ENCODE measurements around the gene TENM4. TPM values are rescaled to one million over a fixed set of nuclear protein-coding genes. Genes with fewer than 3 reads are reported as not detected.

TENM4 gene
- total and polyA plus RNA-seq, 2 of the 8 experiments (the other 6 are each of a cell fraction or from before 2014, with no cell fraction given), result 3.5 to 7.2 TPM

DNA sequence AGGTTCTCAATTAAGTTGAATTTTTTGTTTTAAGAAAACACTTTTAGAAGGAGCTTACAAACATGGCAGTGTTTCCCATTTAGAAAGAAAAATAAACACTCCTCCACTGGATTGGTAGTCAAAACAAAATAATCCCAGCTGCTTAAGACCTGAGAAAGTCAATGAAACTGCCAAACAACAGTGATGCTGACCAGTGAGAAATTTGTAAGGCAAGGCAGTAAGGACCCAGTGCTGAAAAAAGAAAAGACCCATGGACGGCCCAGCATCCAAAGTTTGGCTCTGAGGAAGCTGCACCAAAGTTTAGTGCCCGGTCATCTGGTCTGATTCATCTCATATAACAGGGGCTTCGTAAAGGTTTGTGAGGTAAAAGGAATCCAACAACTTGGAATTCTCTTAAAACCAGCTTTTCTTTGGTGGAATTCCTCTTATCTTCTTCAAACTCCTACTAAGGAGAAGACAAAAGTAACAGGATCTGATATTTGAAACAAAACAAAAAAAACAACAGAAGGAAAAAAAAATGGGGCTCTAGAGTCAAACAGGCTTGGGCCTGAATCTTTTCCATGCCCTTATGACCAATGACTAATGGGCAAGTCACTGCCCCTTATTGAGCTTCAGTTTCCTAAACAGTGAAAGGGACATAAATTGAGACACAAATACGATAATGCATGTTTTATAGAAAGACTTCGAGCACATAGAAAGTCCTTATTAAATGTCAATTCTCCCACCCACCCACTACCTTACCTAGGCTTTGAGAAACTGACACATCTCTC is 483.2 kb downstream of the TENM4 start (continued):
- TF ChIP-seq JUND (IDR thresholded peaks at IDR 0.05; ENCODE audit: low read length) (no peak), PHF8 (conservative IDR thresholded peaks at IDR 0.05; ENCODE audit: low read depth, low read length) (no peak), NANOG (IDR thresholded peaks at IDR 0.05; ENCODE audit: insufficient read depth, low read depth, low read length, poor library complexity, severe bottlenecking) (no peak), POU5F1 (IDR thresholded peaks at IDR 0.05; ENCODE audit: low read depth, low read length) (no peak), CBX5 (IDR thresholded peaks at IDR 0.05; ENCODE audit: low read depth, low read length) (no peak)
